OCI-LY1 (cell line): Measurements from ENCODE around the gene PCNX3.

Experiments
- CTCF ChIP-seq: fragments of 200-600 bp; sonication (generic), shearing (Covaris generic); IDR thresholded peaks from 2 replicates; pipeline ENCODE4 v1.5.1; 2017; ENCODE audit warnings: mild to moderate bottlenecking, antibody characterized with exemption, low read length, moderate library complexity, mixed read lengths
- EZH2 ChIP-seq: fragments of 200-600 bp; sonication (generic), shearing (Covaris generic); IDR thresholded peaks from 2 replicates; pipeline ENCODE4 v1.8.0; 2017; ENCODE audit warnings: borderline replicate concordance, mixed run types, mild to moderate bottlenecking, antibody characterized with exemption, low read length, moderate library complexity, mixed read lengths

GRCh38 chr11:65617136-65617850 lies 1.7 kb downstream of the PCNX3 start:
- TF ChIP-seq CTCF (peak; percentile 15; the same call in 1 of the 2 replicates), EZH2 (no peak)
